OCI-LY1 (cell line): Measurements from ENCODE around the gene PTPRN2.

ENCODE experiments used
- H2AFZ ChIP-seq: fragments of 200-600 bp; sonication (generic), shearing (Covaris generic); 2 replicates; pipeline ENCODE4 v1.6.0; 2014; ENCODE audit warnings: antibody characterized with exemption, mild to moderate bottlenecking, low read length
- H3F3A ChIP-seq: fragments of 200-600 bp; sonication (generic), shearing (Covaris generic); 2 replicates; pipeline ENCODE4 v1.6.0; 2014; ENCODE audit warnings: mild to moderate bottlenecking, antibody characterized with exemption, low read length, moderate library complexity; ENCODE audit not compliant: insufficient read depth
- H3K27ac ChIP-seq: fragments of 200-600 bp; sonication (generic); 2 replicates; pipeline ENCODE4 v1.5.1; 2014; ENCODE audit warnings: low read length, mixed run types, mild to moderate bottlenecking, low read depth; ENCODE audit not compliant: poor library complexity, severe bottlenecking
- H3K27me3 ChIP-seq: fragments of 200-600 bp; sonication (generic); 2 replicates; pipeline ENCODE4 v1.6.0; 2014; ENCODE audit warnings: antibody characterized with exemption, mild to moderate bottlenecking, low read length, moderate library complexity; ENCODE audit not compliant: insufficient read depth
- H3K36me3 ChIP-seq: fragments of 200-600 bp; sonication (generic); 2 replicates; pipeline ENCODE4 v1.6.1; 2014; ENCODE audit warnings: mild to moderate bottlenecking, antibody characterized with exemption, low read length, moderate library complexity, mixed read lengths; ENCODE audit not compliant: insufficient read depth
- H3K4me1 ChIP-seq: fragments of 200-600 bp; sonication (generic); 2 replicates; pipeline ENCODE4 v1.5.1; 2014; ENCODE audit warnings: mild to moderate bottlenecking, low read length, moderate library complexity; ENCODE audit not compliant: insufficient read depth, severe bottlenecking
- H3K4me2 ChIP-seq: fragments of 200-600 bp; sonication (generic), shearing (Covaris generic); 2 replicates; pipeline ENCODE4 v1.6.1; 2014; ENCODE audit warnings: low read length
- H3K4me3 ChIP-seq: fragments of 200-600 bp; sonication (generic); 2 replicates; pipeline ENCODE4 v1.5.1; 2014; ENCODE audit warnings: low read length, low read depth, mild to moderate bottlenecking, mixed read lengths; ENCODE audit not compliant: poor library complexity, severe bottlenecking
- H3K79me2 ChIP-seq: fragments of 200-600 bp; shearing (Covaris generic); 2 replicates; pipeline ENCODE4 v1.6.1; 2016; ENCODE audit warnings: mixed run types, low read length, mixed read lengths; ENCODE audit not compliant: insufficient read depth
- H3K9ac ChIP-seq: fragments of 200-600 bp; sonication (generic), shearing (Covaris generic); 2 replicates; pipeline ENCODE4 v1.6.1; 2014; ENCODE audit warnings: mild to moderate bottlenecking, low read length, mixed read lengths
- H3K9me2 ChIP-seq: fragments of 200-600 bp; sonication (generic), shearing (Covaris generic); 2 replicates; pipeline ENCODE4 v1.6.1; 2014; ENCODE audit warnings: low read depth, mild to moderate bottlenecking, low read length, mixed read lengths
- H3K9me3 ChIP-seq: fragments of 200-600 bp; shearing (Covaris generic); 2 replicates; pipeline ENCODE4 v1.6.1; 2014; ENCODE audit warnings: low read length, mixed read lengths
- H4K20me1 ChIP-seq: fragments of 200-600 bp; sonication (generic), shearing (Covaris generic); 2 replicates; pipeline ENCODE4 v1.6.0; 2016; ENCODE audit warnings: mild to moderate bottlenecking, low read length; ENCODE audit not compliant: insufficient read depth
- EZH2 ChIP-seq: fragments of 200-600 bp; sonication (generic), shearing (Covaris generic); IDR thresholded peaks from 2 replicates; pipeline ENCODE4 v1.8.0; 2017; ENCODE audit warnings: borderline replicate concordance, mixed run types, mild to moderate bottlenecking, antibody characterized with exemption, low read length, moderate library complexity, mixed read lengths
- TF ChIP-seq, protein P1 (sequence below): fragments of 200-600 bp; sonication (generic), shearing (Covaris generic); IDR thresholded peaks from 2 replicates; pipeline ENCODE4 v1.5.1; 2017; ENCODE audit warnings: mild to moderate bottlenecking, antibody characterized with exemption, low read length, moderate library complexity, mixed read lengths

Gene PTPRN2

DNA sequence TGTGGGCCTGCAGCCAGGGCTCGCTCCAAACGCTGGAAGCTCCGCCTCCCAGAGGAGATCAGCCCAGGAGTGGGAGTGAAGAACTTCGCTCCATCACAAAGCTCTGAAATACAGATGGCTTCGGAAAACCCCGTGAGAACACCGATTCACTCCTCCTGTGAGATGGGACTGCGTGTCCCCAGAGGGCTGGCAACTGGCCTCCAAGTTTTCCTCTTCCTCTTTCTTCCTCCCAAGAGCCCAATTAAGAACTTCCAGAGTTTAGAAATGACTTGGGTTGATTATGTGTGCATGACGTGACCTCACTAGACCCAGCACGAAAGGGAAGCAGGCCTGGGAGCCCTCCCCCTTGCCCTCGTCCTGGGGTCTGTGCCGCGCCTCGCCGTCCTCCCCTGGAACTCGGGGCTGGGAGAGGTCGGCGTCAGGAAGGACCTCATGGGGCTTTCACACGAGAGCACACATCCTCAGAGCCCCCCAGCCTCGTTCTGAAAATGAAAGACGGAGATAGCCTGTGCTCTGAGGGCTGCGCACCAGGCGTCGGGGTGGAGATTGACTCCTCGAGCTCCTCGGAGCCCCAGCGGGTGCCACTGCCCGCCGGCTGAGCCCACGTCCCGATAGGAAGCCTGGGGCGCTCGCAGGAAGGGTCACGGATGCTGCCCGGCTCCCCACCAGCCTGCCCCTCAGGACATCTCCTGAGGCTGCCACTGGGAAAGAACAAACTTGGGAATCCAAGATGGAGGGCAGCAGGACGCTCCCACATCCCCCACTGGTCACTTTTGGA, 37.8 kb downstream of the PTPRN2 start:
- Histone ChIP-seq H3K9ac (no peak overlapping the region), H3K27ac (no peak overlapping the region), H3F3A (no peaks in the 10 kb centered on the region), H3K79me2 (no peaks in the 10 kb centered on the region), H3K9me2 (no peaks in the 10 kb centered on the region), H3K36me3 (no peaks in the 10 kb centered on the region), H3K9me3 (no peaks in the 10 kb centered on the region), H3K27me3 (no peaks in the 10 kb centered on the region; the same call in 1 of the 2 replicates), H2AFZ (no peak overlapping the region), H3K4me1 (peaks cover 6% of the 10 kb centered on the region), H3K4me3 (no peak overlapping the region), H4K20me1 (no peaks in the 10 kb centered on the region), H3K4me2 (no peak overlapping the region)
- TF ChIP-seq, protein P1, sequence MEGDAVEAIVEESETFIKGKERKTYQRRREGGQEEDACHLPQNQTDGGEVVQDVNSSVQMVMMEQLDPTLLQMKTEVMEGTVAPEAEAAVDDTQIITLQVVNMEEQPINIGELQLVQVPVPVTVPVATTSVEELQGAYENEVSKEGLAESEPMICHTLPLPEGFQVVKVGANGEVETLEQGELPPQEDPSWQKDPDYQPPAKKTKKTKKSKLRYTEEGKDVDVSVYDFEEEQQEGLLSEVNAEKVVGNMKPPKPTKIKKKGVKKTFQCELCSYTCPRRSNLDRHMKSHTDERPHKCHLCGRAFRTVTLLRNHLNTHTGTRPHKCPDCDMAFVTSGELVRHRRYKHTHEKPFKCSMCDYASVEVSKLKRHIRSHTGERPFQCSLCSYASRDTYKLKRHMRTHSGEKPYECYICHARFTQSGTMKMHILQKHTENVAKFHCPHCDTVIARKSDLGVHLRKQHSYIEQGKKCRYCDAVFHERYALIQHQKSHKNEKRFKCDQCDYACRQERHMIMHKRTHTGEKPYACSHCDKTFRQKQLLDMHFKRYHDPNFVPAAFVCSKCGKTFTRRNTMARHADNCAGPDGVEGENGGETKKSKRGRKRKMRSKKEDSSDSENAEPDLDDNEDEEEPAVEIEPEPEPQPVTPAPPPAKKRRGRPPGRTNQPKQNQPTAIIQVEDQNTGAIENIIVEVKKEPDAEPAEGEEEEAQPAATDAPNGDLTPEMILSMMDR: no peak
- TF ChIP-seq EZH2: no peak

DNA sequence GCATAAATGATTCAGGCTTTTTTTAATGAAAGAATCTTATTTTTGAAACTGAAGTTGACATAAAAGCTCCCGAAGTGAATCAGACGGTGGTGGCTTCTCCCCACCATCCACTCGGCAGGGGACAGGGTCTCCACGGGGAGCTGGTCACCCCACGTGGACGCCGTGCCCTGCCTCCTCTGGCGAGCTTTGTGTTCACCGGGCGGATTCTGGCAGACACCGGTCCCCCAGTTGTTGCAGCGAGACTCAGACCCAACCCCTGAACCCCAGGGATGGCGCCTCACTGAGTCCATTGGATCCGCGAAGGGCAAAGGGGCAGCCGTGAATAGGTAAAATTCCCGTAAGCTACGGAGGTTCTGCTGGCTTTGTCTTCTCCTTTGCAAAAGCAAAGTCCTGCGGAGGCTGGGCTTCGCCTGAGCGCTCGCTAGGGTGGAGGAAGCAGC, 38.4 kb downstream of the PTPRN2 start:
- no peak overlapping the region for H3K4me2 ChIP-seq
- H3K4me1 ChIP-seq: peaks cover 11% of the 10 kb centered on the region
- TF ChIP-seq, protein P1: no peak
- TF ChIP-seq EZH2: no peak
- H3K79me2 ChIP-seq: no peaks in the 10 kb centered on the region
- no peaks in the 10 kb centered on the region for H3K9me2 ChIP-seq
- H3K27ac ChIP-seq: no peak overlapping the region
- no peaks in the 10 kb centered on the region; the same call in 1 of the 2 replicates for H3K27me3 ChIP-seq
- no peak overlapping the region for H3K4me3 ChIP-seq
- H3K9ac ChIP-seq: no peak overlapping the region
- no peaks in the 10 kb centered on the region for H3K9me3 ChIP-seq
- H4K20me1 ChIP-seq: no peaks in the 10 kb centered on the region
- H3F3A ChIP-seq: no peaks in the 10 kb centered on the region
- no peak overlapping the region for H2AFZ ChIP-seq
- H3K36me3 ChIP-seq: no peaks in the 10 kb centered on the region

DNA sequence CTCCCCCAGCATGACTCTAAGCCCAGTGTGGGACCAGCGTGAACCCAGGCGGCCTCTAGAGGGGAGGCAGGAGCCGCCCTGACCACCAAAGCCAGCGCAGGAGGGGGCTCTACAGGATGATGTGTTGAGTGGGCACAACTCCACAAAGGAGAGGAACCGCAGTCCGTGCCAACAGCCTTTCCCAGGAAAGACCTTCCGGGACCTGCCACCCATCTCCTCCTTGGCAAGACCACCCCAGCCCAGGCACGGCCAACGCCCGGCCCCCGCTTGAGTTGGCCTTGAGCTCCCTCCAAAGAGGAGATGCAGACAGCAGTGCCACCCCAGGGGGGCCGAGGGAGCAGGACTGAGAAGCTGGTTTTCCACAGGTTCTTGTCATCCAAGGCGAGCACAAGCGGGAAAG, 38.9 kb downstream of the PTPRN2 start:
- no peaks in the 10 kb centered on the region for H3K9me2 ChIP-seq
- H3K9ac ChIP-seq: no peak overlapping the region
- no peaks in the 10 kb centered on the region for H3K79me2 ChIP-seq
- H3K4me1 ChIP-seq: peaks cover 15% of the 10 kb centered on the region
- no peaks in the 10 kb centered on the region; the same call in 1 of the 2 replicates for H3K27me3 ChIP-seq
- no peak overlapping the region for H2AFZ ChIP-seq
- H4K20me1 ChIP-seq: no peaks in the 10 kb centered on the region
- TF ChIP-seq EZH2: no peak
- TF ChIP-seq, protein P1: peak; percentile 21; the same call in 1 of the 2 replicates
- no peak overlapping the region for H3K4me3 ChIP-seq
- H3K4me2 ChIP-seq: no peak overlapping the region
- no peaks in the 10 kb centered on the region for H3K9me3 ChIP-seq
- no peaks in the 10 kb centered on the region for H3F3A ChIP-seq
- H3K36me3 ChIP-seq: no peaks in the 10 kb centered on the region
- no peak overlapping the region for H3K27ac ChIP-seq
